Transverse colon (tissue), 4 donors: ENCODE results near the gene TMOD3.

Source experiments
- EP300 ChIP-seq: sonication (generic); formaldehyde crosslinking; IDR thresholded peaks from one replicate; pipeline ENCODE4 v1.6.1; 2017; ENCODE audit warnings: antibody characterized with exemption, low read depth
- POLR2A ChIP-seq: fragments of 450-650 bp; IDR thresholded peaks from one replicate; pipeline ENCODE4 v1.6.1; 2016; ENCODE audit warnings: antibody characterized with exemption, mild to moderate bottlenecking, moderate library complexity
- POLR2AphosphoS5 ChIP-seq, 3 donors: sonication (generic); formaldehyde crosslinking; IDR thresholded peaks; one replicate each; pipeline ENCODE4 v1.6.1; 2016; ENCODE audit warnings: antibody characterized with exemption in 3 of 3
- TF ChIP-seq, protein P1 (sequence below), 5 experiments: fragments of 200-600 bp in 3 of 5; fragments of 450-650 bp in 2 of 5; sonication (generic) in 3 of 5; IDR thresholded peaks; 1 replicate in 2 of 5; 2 replicates in 3 of 5; pipeline ENCODE4 v1.5.1; 2016 to 2017; ENCODE audit warnings: antibody characterized with exemption in 5 of 5, inconsistent platforms in 3 of 5, mild to moderate bottlenecking in 2 of 5, moderate library complexity in 1 of 5

DNA sequence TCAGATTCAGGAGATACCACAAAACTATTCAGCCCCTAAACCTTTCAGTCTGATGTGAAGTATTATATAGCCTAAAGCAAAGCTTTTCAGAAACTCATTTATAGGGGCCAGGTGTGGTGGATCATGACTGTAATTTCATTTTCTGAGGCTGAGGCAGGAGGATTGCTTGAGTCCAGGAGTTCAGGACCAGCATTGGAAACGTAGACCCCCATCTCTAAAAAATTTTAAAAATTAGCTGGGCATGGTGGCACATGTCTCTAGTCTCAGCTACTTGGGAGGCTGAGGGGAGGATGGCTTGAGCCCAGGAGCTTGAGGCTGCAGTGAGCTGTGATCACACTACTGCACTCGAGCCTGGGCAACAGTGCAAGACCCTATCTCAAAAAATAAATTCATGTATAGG lies 60.0 kb downstream of the TMOD3 start:
- TF ChIP-seq POLR2A (no peak), EP300 (no peak), POLR2AphosphoS5 (IDR thresholded peaks at IDR 0.05) (no peak)
- TF ChIP-seq, protein P1, sequence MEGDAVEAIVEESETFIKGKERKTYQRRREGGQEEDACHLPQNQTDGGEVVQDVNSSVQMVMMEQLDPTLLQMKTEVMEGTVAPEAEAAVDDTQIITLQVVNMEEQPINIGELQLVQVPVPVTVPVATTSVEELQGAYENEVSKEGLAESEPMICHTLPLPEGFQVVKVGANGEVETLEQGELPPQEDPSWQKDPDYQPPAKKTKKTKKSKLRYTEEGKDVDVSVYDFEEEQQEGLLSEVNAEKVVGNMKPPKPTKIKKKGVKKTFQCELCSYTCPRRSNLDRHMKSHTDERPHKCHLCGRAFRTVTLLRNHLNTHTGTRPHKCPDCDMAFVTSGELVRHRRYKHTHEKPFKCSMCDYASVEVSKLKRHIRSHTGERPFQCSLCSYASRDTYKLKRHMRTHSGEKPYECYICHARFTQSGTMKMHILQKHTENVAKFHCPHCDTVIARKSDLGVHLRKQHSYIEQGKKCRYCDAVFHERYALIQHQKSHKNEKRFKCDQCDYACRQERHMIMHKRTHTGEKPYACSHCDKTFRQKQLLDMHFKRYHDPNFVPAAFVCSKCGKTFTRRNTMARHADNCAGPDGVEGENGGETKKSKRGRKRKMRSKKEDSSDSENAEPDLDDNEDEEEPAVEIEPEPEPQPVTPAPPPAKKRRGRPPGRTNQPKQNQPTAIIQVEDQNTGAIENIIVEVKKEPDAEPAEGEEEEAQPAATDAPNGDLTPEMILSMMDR (IDR thresholded peaks at IDR 0.05): no peak
